Gastroesophageal sphincter (tissue), 3 donors: ENCODE measurements around the gene RNU5D-1.

Experiments used
- CTCF ChIP-seq, 4 experiments: fragments of 200-600 bp in 2 of 4; fragments of 450-650 bp in 2 of 4; sonication (generic) in 1 of 4; IDR thresholded peaks; one replicate each; pipeline ENCODE4 v1.5.1; 2017 to 2019; ENCODE audit warnings: antibody characterized with exemption in 4 of 4, mild to moderate bottlenecking in 2 of 4, moderate library complexity in 2 of 4
- EP300 ChIP-seq: sonication (generic); formaldehyde crosslinking; IDR thresholded peaks from one replicate; pipeline ENCODE4 v1.6.1; 2017; ENCODE audit warnings: antibody characterized with exemption, mild to moderate bottlenecking
- POLR2A ChIP-seq, 2 donors: fragments of 450-650 bp; IDR thresholded peaks; one replicate each; pipeline ENCODE4 v1.6.1; 2017; ENCODE audit warnings: antibody characterized with exemption in 2 of 2, mild to moderate bottlenecking in 2 of 2, moderate library complexity in 1 of 2
- POLR2AphosphoS5 ChIP-seq: sonication (generic); formaldehyde crosslinking; IDR thresholded peaks from one replicate; pipeline ENCODE4 v1.6.1; 2017; ENCODE audit warnings: antibody characterized with exemption

DNA sequence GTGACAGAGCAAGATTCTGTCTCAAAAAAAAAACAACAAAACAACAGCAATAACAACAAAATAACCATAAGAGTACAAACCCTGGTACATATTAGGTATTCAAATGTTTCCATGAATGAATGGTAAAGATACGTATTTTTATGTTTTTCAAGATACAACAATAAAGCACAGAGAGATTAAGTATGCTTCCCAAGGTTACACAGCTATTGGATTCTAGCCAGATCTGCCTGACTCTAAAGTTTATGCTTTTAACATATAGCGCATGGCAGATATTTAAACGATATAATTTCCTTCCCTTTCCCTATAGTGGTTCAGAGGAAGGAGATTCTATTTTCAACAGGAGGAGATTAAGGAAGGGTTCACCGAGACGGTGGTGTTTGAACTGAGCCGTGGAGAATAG, 25.5 kb downstream of the RNU5D-1 start:
- TF ChIP-seq POLR2A (IDR thresholded peaks at IDR 0.05) = no peak
- TF ChIP-seq EP300 = no peak
- no peak for TF ChIP-seq CTCF (IDR thresholded peaks at IDR 0.05)
- no peak for TF ChIP-seq POLR2AphosphoS5
